OCI-LY7 (cell line): ENCODE data around the gene C17orf78. TPM values are rescaled to one million over a fixed set of nuclear protein-coding genes. Genes with fewer than 3 reads are reported as not detected.
"Not testable (repeated sequence)": the region's sequence is repeated elsewhere in the genome, so short reads cannot be mapped to it uniquely, and the experiment has no call there.

ENCODE experiments used
- BruUV-seq: library from RNA; stranded (reverse); fragments of 400-500 nt; replicated peaks from 2 replicates; lab custom pipeline; 2021; lab: Mats Ljungman, UMichigan
- CTCF ChIA-PET: fragments of 300-600 bp; sonication (Branson Sonifier 250); formaldehyde crosslinking; loops from one replicate; lab custom pipeline; 2022; ENCODE audit warnings: antibody characterized with exemption; ENCODE audit not compliant: unreplicated experiment; lab: Charles Lee
- POLR2A ChIA-PET: fragments of 300-600 bp; sonication (Branson Sonifier 250); formaldehyde crosslinking; loops from one replicate; lab custom pipeline; 2022; ENCODE audit warnings: antibody characterized with exemption; lab: Charles Lee
- DNase-seq: peaks from one replicate; pipeline ENCODE4 v3.0.0-alpha.2; 2015; ENCODE audit warnings: low spot score
- H2AFZ ChIP-seq: fragments of 200-600 bp; sonication (generic), shearing (Covaris generic); 2 replicates; pipeline ENCODE4 v1.6.1; 2014; ENCODE audit warnings: mild to moderate bottlenecking, antibody characterized with exemption, low read length, moderate library complexity
- H3K27ac ChIP-seq: fragments of 200-600 bp; sonication (generic); 2 replicates; pipeline ENCODE4 v1.5.1; 2014; ENCODE audit warnings: mixed run types, low read depth, mild to moderate bottlenecking, moderate library complexity, low read length, inconsistent platforms; ENCODE audit not compliant: poor library complexity, severe bottlenecking
- H3K36me3 ChIP-seq: fragments of 200-600 bp; sonication (generic); 2 replicates; pipeline ENCODE4 v1.6.1; 2014; ENCODE audit warnings: mild to moderate bottlenecking, antibody characterized with exemption, low read length, moderate library complexity, mixed read lengths; ENCODE audit not compliant: insufficient read depth
- H3K4me1 ChIP-seq: fragments of 200-600 bp; sonication (generic); 2 replicates; pipeline ENCODE4 v1.5.1; 2014; ENCODE audit warnings: mild to moderate bottlenecking, low read length; ENCODE audit not compliant: insufficient read depth, poor library complexity, severe bottlenecking
- H3K4me2 ChIP-seq: fragments of 200-600 bp; sonication (generic); 2 replicates; pipeline ENCODE4 v1.6.1; 2014; ENCODE audit warnings: mild to moderate bottlenecking, low read length
- H3K4me3 ChIP-seq: fragments of 200-600 bp; sonication (generic); 2 replicates; pipeline ENCODE4 v1.5.1; 2014; ENCODE audit warnings: mild to moderate bottlenecking, low read depth, low read length; ENCODE audit not compliant: poor library complexity, severe bottlenecking
- H3K79me2 ChIP-seq: fragments of 200-600 bp; sonication (generic); 2 replicates; pipeline ENCODE4 v1.6.1; 2016; ENCODE audit warnings: low read depth, mild to moderate bottlenecking, low read length, moderate library complexity, mixed read lengths; ENCODE audit not compliant: insufficient read depth
- H3K9me2 ChIP-seq: fragments of 200-600 bp; sonication (generic); 2 replicates; pipeline ENCODE4 v1.6.1; 2016; ENCODE audit warnings: mild to moderate bottlenecking, low read length, mixed read lengths; ENCODE audit not compliant: insufficient read depth
- H3K9me3 ChIP-seq: fragments of 200-600 bp; sonication (generic); 2 replicates; pipeline ENCODE4 v1.6.1; 2014; ENCODE audit warnings: mild to moderate bottlenecking, mixed run types, low read length, mixed read lengths
- H4K20me1 ChIP-seq: fragments of 200-600 bp; sonication (generic); 2 replicates; pipeline ENCODE4 v1.6.1; 2014; ENCODE audit warnings: mild to moderate bottlenecking, antibody characterized with exemption, low read length, moderate library complexity, mixed read lengths; ENCODE audit not compliant: insufficient read depth
- CTCF ChIP-seq: fragments of 200-600 bp; sonication (generic); conservative IDR thresholded peaks from 2 replicates; pipeline ENCODE4 v1.5.1; 2014; ENCODE audit warnings: mild to moderate bottlenecking, antibody characterized with exemption, low read length, moderate library complexity, mixed read lengths
- EZH2phosphoT487 ChIP-seq: fragments of 200-600 bp; sonication (generic); IDR thresholded peaks from 2 replicates; pipeline ENCODE4 v1.6.1; 2018; ENCODE audit warnings: low read depth, borderline replicate concordance, mild to moderate bottlenecking, mixed run types, antibody characterized with exemption, low read length, moderate library complexity, mixed read lengths
- intact Hi-C: fragments of 100-400 bp; cut with micrococcal nuclease; formaldehyde crosslinking; loops from one replicate; pipeline ENCODE4 v1.10.0; 2022; ENCODE audit not compliant: unreplicated experiment
- total RNA-seq, 2 experiments: library from RNA; depleted of rRNA in 1 of 2; stranded (reverse); fragments of >200 nt in 1 of 2; shearing (Covaris generic) in 1 of 2; gene quantifications; 2 replicates each; pipeline ENCODE4 v1.2.3, GENCODE V29; 2014 to 2022

Gene C17orf78
- total RNA-seq, 2 experiments from 2014 or later = not detected

GRCh38 chr17:37405955-37406634 is 30.3 kb downstream of the C17orf78 start:
- H3K36me3 ChIP-seq = peaks cover 27% of the 10 kb centered on the region
- no peaks in the 10 kb centered on the region for H4K20me1 ChIP-seq
- DNase-seq = peak; percentile 34
- H3K4me1 ChIP-seq = peaks cover 24% of the 10 kb centered on the region
- intact Hi-C loops = loop anchor here (2.0 kb wide), 2 partner anchors 47 to 83 kb away; partner anchors contain the start of gene DUSP14
- ChIA-PET POLR2A (no interaction called here), CTCF (no interaction called here)
- H3K4me3 ChIP-seq = peak overlapping the region; percentile 97
- peaks cover 40% of the 10 kb centered on the region for H3K79me2 ChIP-seq
- H3K9me2 ChIP-seq = no peaks in the 10 kb centered on the region
- H3K27ac ChIP-seq = peak overlapping the region; percentile 61
- H3K4me2 ChIP-seq = peak overlapping the region; percentile 84
- TSS peak; percentile 87 for BruUV-seq
- peak overlapping the region; percentile 92 for H2AFZ ChIP-seq
- TF ChIP-seq EZH2phosphoT487 = no peak
- TF ChIP-seq CTCF = no peak
- no peaks in the 10 kb centered on the region for H3K9me3 ChIP-seq

- TF ChIP-seq EZH2phosphoT487 = no peak
- 0 out of 2 replicates have a peak, but pooled peaks have one; percentile 10 for TF ChIP-seq CTCF
- Histone ChIP-seq H2AFZ (peak within 1 kb of the TSS; percentile 92), H3K4me3 (peak within 1 kb of the TSS; percentile 99), H3K79me2 (peaks cover 40% of the 10 kb centered on the region), H3K4me2 (peak within 1 kb of the TSS; percentile 92), H3K36me3 (peaks cover 35% of the 10 kb centered on the region), H3K27ac (peak within 1 kb of the TSS; percentile 70), H3K9me3 (no peaks in the 10 kb centered on the region), H3K4me1 (peaks cover 24% of the 10 kb centered on the region), H3K9me2 (no peaks in the 10 kb centered on the region), H4K20me1 (no peaks in the 10 kb centered on the region)
- ChIA-PET POLR2A (interaction anchor here (0.6 to 1.0 kb wide), 6 partner anchors 11 to 403 kb away, joined by 3 to 5 read pairs (median 4); no protein-coding TSS in a partner anchor), CTCF (no interaction called here)
- intact Hi-C loops = loop anchor here (2.0 kb wide), 2 partner anchors 48 to 82 kb away; partner anchors contain the start of gene DUSP14
- DNase-seq = peak; percentile 86
- BruUV-seq = no TSS peak
These were observed 31.1 kb downstream of the C17orf78 start, which contains the start of the genes ACACA and TADA2A for GRCh38 chr17:37406635-37407461. TSS of gene ACACA (minus strand) at chr17:37406836. CDS start at chr17:37406299, 537 bp downstream. TSS of gene TADA2A (plus strand) at chr17:37406886. CDS start at chr17:37411366, 4,480 bp downstream.

GRCh38 chr17:37408145-37408479 is 32.3 kb downstream of the C17orf78 start:
- H3K9me3 ChIP-seq, H3K27ac ChIP-seq, H3K9me2 ChIP-seq, BruUV-seq, intact Hi-C loops, H4K20me1 ChIP-seq, CTCF ChIA-PET, DNase-seq, H2AFZ ChIP-seq: not testable (repeated sequence)
- POLR2A ChIA-PET = interaction anchor here (0.7 to 1.0 kb wide), 3 partner anchors 10 to 813 kb away, joined by 3 to 5 read pairs (median 4); no protein-coding TSS in a partner anchor
- H3K79me2 ChIP-seq = peaks cover 40% of the 10 kb centered on the region
- H3K36me3 ChIP-seq = peaks cover 48% of the 10 kb centered on the region
- H3K4me2 ChIP-seq = peak overlapping the region; percentile 92
- H3K4me1 ChIP-seq = peaks cover 24% of the 10 kb centered on the region
- peak overlapping the region; percentile 99 for H3K4me3 ChIP-seq
